GM12891 (cell line): ENCODE measurements around the gene ATP5MC2. TPM values are rescaled to one million over a fixed set of nuclear protein-coding genes. Genes with fewer than 3 reads are reported as not detected.
A peak's percentile ranks its signal among the peaks of the same experiment; 100 is the strongest.
"Not testable (repeated sequence)": the region's sequence is repeated elsewhere in the genome, so short reads cannot be mapped to it uniquely, and the experiment has no call there.

Source experiments
- DNase-seq: peaks from one replicate; pipeline ENCODE4 v3.0.0; 2011; ENCODE audit warnings: low spot score; ENCODE audit not compliant: insufficient read length
- FAIRE-seq: peaks from 2 replicates; lab custom pipeline; 2011; peaks lifted over from hg19 to GRCh38; lab: Jason Lieb, UNC
- PAX5 ChIP-seq: IDR thresholded peaks from 2 replicates; pipeline ENCODE4 v1.6.1; 2011; ENCODE audit warnings: low read length, moderate library complexity, mild to moderate bottlenecking; ENCODE audit not compliant: insufficient read depth, severe bottlenecking
- POLR2A ChIP-seq: IDR thresholded peaks from 2 replicates; pipeline ENCODE4 v1.6.1; 2011; ENCODE audit warnings: low read depth, low read length, control low read depth
- POLR2AphosphoS5 ChIP-seq: IDR thresholded peaks from 2 replicates; pipeline ENCODE4 v1.6.1; 2011; ENCODE audit warnings: low read depth, low read length, control low read depth
- POU2F2 ChIP-seq: IDR thresholded peaks from 2 replicates; pipeline ENCODE4 v1.6.1; 2011; ENCODE audit warnings: low read depth, mild to moderate bottlenecking, control low read depth, low read length, moderate library complexity
- SPI1 ChIP-seq: IDR thresholded peaks from 2 replicates; pipeline ENCODE4 v1.6.1; 2011; ENCODE audit warnings: low read depth, low read length, control low read depth
- TAF1 ChIP-seq: IDR thresholded peaks from 2 replicates; pipeline ENCODE4 v1.6.1; 2011; ENCODE audit warnings: low read depth, low read length, control low read depth
- polyA plus RNA-seq: library from polyadenylated mRNA; unstranded; fragments of >200 nt; gene quantifications from one replicate; pipeline ENCODE4 v1.2.1, GENCODE V29; 2012; ENCODE audit warnings: low read depth, missing spikeins, inconsistent platforms; ENCODE audit not compliant: missing spikeins

ATP5MC2 gene
- 655 TPM for polyA plus RNA-seq

GRCh38 chr12:53675701-53676607 lies at the start of gene ATP5MC2:
Gene ATP5MC2 (minus strand): TSS chr12:53676083. CDS start chr12:53672614, 3,469 bp downstream.
- FAIRE-seq (peak; percentile 100), DNase-seq (peak; percentile 86)
- no peak for TF ChIP-seq SPI1
- TF ChIP-seq POLR2AphosphoS5: peak; percentile 93
- TF ChIP-seq POU2F2: peak; percentile 44; the same call in 1 of the 2 replicates
- TF ChIP-seq TAF1: peak; percentile 96
- TF ChIP-seq POLR2A: peak; percentile 90

GRCh38 chr12:53722450-53723041 lies 46.7 kb upstream of the ATP5MC2 start:
- FAIRE-seq (no peak), DNase-seq (no peak)

GRCh38 chr12:53720946-53721345 lies 45.1 kb upstream of the ATP5MC2 start:
- no peak for FAIRE-seq
- no peak for TF ChIP-seq POLR2AphosphoS5
- TF ChIP-seq SPI1: no peak
- no peak for TF ChIP-seq PAX5
- no peak for TF ChIP-seq POU2F2
- no peak for TF ChIP-seq POLR2A
- TF ChIP-seq TAF1: no peak

More at GRCh38 chr12:53722450-53723041, 46.7 kb upstream of the ATP5MC2 start:
- no peak for TF ChIP-seq POLR2A
- TF ChIP-seq TAF1: no peak
- no peak for TF ChIP-seq POLR2AphosphoS5
- no peak for TF ChIP-seq PAX5
- no peak for TF ChIP-seq POU2F2

GRCh38 chr12:53719649-53720048 lies 43.8 kb upstream of the ATP5MC2 start:
- no peak for TF ChIP-seq POLR2A
- TF ChIP-seq POLR2AphosphoS5: no peak
- no peak for TF ChIP-seq SPI1
- TF ChIP-seq POU2F2: no peak
- TF ChIP-seq TAF1: no peak
- TF ChIP-seq PAX5: no peak
- DNase-seq (no peak), FAIRE-seq (no peak)

More at GRCh38 chr12:53720946-53721345, 45.1 kb upstream of the ATP5MC2 start:
- no peak for DNase-seq

- not testable (repeated sequence) for DNase-seq, FAIRE-seq
These were observed 42.7 kb upstream of the ATP5MC2 start for GRCh38 chr12:53718567-53718966.

GRCh38 chr12:53717319-53717718 lies 41.4 kb upstream of the ATP5MC2 start:
- no peak for FAIRE-seq
- TF ChIP-seq POLR2A (no peak), PAX5 (no peak), TAF1 (no peak), SPI1 (no peak), POLR2AphosphoS5 (no peak), POU2F2 (no peak)
- DNase-seq: no peak

- FAIRE-seq: no peak
- no peak for DNase-seq
- TF ChIP-seq SPI1: no peak
- no peak for TF ChIP-seq POU2F2
- TF ChIP-seq PAX5: no peak
- no peak for TF ChIP-seq POLR2AphosphoS5
- TF ChIP-seq TAF1: no peak
- TF ChIP-seq POLR2A: no peak
These were observed 38.1 kb upstream of the ATP5MC2 start for GRCh38 chr12:53714004-53714403.

GRCh38 chr12:53713516-53713915 lies 37.6 kb upstream of the ATP5MC2 start:
- no peak for FAIRE-seq
- DNase-seq: no peak
- no peak for TF ChIP-seq TAF1
- TF ChIP-seq POLR2A: no peak
- no peak for TF ChIP-seq POU2F2
- no peak for TF ChIP-seq PAX5
- TF ChIP-seq POLR2AphosphoS5: no peak
- no peak for TF ChIP-seq SPI1

- DNase-seq (no peak), FAIRE-seq (no peak)
- TF ChIP-seq POLR2AphosphoS5: no peak
- TF ChIP-seq SPI1: no peak
These were observed 36.3 kb upstream of the ATP5MC2 start for GRCh38 chr12:53712059-53712643.
